AG08396 (cell line): ENCODE measurements around the gene AP3S1.

Experiments used
- DNase-seq: peaks from one replicate; pipeline ENCODE4 v3.0.0; 2012; ENCODE audit warnings: low spot score, mixed read lengths

Gene AP3S1

GRCh38 chr5:115940080-115940810 lies 98.5 kb downstream of the AP3S1 start:
- no peak for DNase-seq

- peak; percentile 65 for DNase-seq
Observed at GRCh38 chr5:115941051-115941675, 99.4 kb downstream of the AP3S1 start.

GRCh38 chr5:115944501-115944900 lies 102.8 kb downstream of the AP3S1 start:
- DNase-seq: no peak

- DNase-seq: no peak
Observed at GRCh38 chr5:115946655-115947054, 104.9 kb downstream of the AP3S1 start.

- DNase-seq: peak; percentile 30
Observed at GRCh38 chr5:115947260-115947659, 105.5 kb downstream of the AP3S1 start.

GRCh38 chr5:115948091-115948534 lies 106.4 kb downstream of the AP3S1 start:
- no peak for DNase-seq

- DNase-seq: no peak
Observed at GRCh38 chr5:115949096-115949495, 107.4 kb downstream of the AP3S1 start.

- no peak for DNase-seq
Observed at GRCh38 chr5:115952588-115952987, 110.9 kb downstream of the AP3S1 start.

GRCh38 chr5:115954144-115954543 lies 112.4 kb downstream of the AP3S1 start:
- DNase-seq: no peak

GRCh38 chr5:115956957-115957356 lies 115.2 kb downstream of the AP3S1 start:
- no peak for DNase-seq

GRCh38 chr5:115961381-115962238 lies 119.9 kb downstream of the AP3S1 start:
- DNase-seq: peak; percentile 32

- DNase-seq: no peak
Observed at GRCh38 chr5:115962239-115962564, 120.5 kb downstream of the AP3S1 start, which contains the start of gene LVRN. Gene LVRN, plus strand, starts transcription at chr5:115962475. Its CDS starts 143 bp downstream, at chr5:115962618.

- peak; percentile 54 for DNase-seq
Observed at GRCh38 chr5:115962565-115963402, 121.0 kb downstream of the AP3S1 start.

- no peak for DNase-seq
Observed at GRCh38 chr5:115963566-115963965, 121.8 kb downstream of the AP3S1 start.
